Activated T-helper 1 cell treated with anti-CD3 and anti-CD28 coated beads, Interleukin-2, amount 50 U/mL, for 16 hours (primary cell): ENCODE results near the gene ZNF407.

ENCODE experiments used
- DNase-seq, 2 donors: peaks; one replicate each; pipeline ENCODE4 v3.0.0-alpha.2; 2020; ENCODE audit warnings: low read depth in 1 of 2, low spot score in 1 of 2

The ZNF407 gene

DNA sequence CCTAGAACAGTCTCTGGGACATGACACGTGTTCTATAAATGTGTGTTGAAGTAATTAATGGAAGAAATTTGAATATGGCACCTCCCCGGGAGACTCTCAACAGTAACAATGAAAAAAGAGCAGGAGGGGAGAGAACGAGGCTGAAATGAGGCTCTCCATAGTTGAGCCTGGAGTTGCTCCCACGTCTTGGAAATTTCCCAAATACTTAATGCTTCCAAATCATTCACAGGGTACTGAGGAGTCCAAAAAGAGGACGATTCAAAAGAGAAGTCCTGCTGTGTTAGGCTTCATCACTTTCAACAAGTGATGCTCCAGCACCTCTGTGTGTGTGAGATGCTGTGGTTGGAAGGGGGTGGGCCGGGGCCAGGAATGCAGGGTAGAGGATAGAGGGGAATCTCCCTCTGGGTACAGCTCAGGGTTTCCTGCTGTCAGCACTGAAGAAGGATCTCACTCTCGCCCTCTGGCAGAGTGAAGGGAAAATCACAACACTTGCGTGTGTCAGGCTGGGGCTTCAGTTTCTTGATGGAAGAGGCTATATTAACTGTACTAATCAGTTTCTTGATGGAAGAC lies 18.1 kb upstream of the ZNF407 start:
- DNase-seq = no peak

DNA sequence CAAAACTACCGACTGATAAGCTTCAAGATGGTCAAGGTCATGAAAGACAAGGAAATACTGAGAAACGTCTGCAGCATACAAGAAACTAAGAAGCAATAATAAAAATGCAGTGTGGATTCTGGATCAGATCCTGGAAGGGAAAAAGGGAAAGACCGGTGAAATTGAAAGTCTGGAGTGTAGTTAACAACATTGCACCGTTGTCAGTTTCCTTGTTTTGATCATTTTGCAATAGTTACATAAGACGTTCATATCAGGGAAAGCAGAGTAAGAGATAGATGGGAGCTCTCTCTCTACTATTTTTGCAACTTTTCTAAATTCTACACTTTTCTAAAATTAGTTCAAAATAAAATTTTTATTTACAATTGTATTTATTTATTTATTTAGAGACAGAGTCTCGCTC lies 15.0 kb upstream of the ZNF407 start:
- no peak for DNase-seq

DNA sequence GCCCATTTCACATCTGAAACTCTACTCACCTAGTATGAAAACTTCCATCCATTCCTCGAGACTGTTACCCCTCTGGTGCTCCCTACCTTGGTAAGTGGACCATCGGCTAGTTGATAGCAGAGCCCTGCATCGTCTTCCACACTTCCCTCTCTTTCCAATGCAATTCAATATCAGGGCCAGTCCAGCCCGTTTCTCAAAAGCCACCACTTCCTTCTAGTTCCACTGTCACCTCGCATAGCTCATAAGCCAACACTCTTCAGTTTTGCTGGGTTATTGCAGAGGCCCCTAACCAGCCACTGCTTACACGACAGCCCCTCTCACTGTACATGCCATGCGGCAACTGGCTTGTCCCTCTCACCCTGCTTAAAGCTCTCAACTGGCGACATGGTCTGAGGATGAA lies 10.2 kb upstream of the ZNF407 start:
- DNase-seq = no peak

DNA sequence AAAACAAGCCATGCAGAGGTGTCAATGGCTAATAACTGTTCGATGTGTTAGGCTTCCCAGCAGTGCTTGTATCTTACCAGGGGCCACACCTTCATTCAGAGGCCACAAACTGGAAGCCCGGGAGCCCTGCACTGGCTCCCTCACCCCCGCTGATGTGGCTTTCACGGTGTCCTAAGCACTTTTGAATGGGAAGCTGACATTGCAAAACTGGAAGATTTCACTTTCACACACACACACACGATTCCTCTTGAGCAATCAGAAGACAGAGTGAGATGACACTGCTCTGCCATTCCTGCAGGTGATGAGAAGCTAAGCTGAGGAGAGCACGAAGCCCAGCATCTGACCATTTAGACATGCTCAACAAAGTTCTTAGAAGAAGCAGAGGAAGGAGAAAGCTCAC lies 8.6 kb upstream of the ZNF407 start:
- DNase-seq = no peak

DNA sequence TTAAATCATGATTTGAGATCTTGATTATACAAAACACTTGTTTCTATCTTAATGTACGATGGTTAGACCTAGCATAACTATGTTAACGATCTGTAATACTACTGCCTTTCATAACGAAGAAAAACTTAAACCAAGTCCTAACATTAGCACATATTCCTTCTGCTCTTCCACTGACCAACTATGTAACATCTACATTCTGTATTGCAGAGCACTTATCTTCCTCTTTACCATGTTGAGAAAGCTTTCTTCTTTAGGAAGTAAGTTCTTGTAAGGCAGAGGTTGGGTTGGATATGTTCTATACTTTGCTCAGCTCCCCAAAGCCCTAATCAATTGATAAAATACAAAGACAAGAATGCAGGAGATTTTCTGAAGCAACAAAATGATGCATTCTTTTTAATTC lies 7.9 kb upstream of the ZNF407 start:
- no peak for DNase-seq

DNA sequence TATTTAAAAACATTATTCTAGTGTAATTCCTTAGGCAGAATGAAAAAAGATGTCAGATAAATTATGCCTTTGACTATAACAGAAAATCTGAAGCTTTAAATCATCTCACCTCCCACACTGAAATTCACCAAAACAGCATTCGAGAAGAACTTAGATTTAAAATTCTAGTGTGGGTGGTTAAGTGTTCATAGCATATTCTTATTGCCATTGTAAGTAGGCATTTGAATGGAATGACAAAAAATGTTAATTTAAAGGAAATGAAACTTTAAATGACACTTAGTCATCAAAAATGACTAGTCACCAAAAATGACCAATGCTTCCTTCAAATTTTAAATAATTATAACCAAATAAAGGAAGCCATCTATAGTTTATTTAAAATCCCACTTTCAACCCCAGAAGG lies 7.0 kb upstream of the ZNF407 start:
- no peak for DNase-seq

DNA sequence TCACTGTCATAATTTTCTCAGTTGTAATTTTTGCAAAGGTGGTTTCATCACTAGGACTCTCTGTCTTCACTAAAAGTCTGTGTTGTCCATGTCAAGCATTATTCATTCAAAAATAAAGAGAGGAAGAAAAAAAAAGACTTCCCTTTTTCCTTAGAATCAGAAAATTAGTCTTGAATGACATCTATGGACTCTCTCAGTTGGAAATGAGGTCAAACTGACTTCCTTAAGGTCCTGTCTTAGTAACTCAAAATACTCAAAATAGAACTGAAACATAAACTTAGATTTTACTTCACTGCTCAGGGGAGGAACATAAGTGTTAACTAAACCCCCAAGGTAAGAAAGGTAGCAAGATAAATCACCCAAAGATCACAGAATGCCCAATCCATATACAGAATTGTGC lies 2.2 kb upstream of the ZNF407 start:
- DNase-seq = no peak

DNA sequence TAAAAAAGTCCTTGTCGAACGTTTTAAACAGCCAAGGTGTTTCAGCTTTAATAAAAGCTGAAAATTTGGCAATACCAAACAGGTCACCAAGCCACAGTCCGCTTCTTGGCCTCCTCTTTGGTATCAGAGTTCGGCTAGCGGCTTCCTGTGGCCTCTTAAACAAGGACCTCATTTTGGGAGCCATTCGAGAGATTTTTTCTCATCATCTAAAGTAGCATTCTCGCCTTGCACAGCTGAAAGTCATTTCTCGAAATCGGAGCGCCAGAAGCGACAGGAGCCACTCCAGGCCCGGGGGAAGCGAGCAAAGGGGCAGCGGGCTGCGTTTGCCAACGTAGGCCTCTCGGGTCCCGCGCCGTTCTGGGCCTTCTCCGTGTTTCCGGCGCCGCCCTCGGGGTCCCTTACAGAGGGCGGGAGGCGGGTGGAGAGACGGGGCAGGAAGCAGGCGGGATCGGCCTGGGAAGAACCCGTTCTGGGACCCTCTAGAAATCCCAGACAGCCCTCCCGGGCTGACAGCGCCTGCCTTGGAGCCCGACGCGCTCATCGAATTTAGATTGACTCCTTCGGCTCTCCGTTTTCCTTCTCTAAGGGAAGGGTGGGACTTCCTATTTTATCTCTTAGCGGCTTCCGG lies 522 bp upstream of the ZNF407 start:
- peak; percentile 46 to 52 for DNase-seq

DNA sequence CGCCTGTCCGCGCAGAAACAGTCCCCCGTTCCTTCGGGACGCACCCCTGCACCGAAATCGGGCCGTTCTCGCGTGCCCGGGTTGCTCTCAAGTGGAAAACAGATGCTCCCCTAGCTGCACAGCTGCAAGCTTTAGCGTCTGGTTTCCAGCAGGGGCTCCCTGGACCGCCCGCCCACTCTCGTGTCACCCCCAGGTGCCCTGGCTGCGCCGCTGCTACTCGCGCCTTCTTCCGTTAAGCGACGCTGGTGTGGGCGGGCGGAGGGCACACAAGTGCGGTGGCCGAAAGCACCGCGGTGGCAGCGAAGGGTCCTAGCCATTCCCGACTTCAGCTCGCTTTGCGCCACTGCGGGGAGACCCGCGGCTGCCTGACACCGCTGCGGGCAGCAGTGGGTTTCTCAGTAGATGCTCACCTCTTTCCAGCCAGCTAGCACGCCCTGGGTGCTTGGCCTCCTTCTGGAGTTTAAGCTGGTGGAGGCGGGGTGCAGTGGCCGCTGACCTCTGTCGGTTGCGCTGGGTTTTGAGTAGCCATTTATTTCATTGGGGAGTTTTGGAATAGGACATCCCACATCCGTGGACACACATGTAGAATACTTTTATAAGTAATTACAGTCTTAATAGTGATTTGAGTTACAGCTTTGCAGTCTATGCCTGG lies 806 bp downstream of the ZNF407 start:
- peak; percentile 38 to 50 for DNase-seq

DNA sequence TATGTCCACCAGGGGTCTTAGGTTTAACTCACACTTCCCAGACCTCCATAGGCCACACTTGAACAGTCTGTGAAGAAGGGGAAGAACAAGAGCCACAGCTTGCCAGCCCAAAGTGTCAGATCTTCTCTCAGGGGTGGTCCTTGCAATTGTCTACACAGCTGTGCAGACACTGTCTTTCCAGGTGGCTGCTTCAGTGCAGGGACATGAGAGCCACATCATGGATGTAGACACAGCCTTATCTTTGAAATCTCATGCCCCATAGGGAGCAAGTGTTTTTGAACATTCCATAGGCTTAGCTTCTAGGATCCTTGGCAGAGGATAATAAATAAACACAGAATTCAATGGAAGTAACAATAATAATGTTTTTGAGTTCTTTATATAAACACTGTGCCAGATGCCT lies 6.7 kb downstream of the ZNF407 start:
- DNase-seq = no peak

DNA sequence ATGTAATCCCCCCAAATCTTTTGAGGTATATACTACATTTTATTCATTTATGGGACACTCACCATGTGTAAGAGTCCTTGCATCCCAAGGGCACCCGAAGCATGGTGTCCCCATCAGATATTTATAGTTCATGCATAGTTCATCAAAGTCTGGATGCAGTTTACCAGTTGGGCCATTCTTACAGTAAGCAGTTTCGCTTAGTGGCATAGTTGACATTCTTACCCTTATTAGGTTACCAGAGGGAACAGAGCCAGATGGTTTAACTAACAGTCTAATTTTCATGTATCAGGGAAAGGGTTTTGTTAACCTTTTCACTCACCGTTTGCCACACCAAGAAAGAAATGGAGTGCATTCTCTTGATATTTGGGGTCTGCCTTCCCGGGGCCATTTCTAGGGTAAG lies 7.1 kb downstream of the ZNF407 start:
- no peak for DNase-seq

DNA sequence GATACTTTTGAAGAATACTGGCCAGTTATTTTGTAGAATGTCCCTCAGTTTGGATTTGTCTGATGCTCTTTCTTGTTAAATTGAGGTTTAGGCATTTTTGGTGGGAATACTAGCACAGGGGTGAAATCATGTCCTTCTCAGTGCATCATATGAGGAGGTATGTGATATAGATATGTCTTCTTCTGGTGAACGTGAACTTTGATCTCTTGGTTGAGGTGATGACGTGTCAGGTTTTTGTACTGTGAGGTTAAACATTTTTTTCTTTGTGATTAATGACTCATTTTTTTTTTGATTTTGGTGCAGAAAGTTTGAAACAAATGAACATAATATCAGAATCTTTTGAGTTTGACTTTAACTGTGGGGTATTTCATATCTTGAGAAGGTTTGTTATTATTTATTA lies 11.0 kb downstream of the ZNF407 start:
- DNase-seq = no peak

DNA sequence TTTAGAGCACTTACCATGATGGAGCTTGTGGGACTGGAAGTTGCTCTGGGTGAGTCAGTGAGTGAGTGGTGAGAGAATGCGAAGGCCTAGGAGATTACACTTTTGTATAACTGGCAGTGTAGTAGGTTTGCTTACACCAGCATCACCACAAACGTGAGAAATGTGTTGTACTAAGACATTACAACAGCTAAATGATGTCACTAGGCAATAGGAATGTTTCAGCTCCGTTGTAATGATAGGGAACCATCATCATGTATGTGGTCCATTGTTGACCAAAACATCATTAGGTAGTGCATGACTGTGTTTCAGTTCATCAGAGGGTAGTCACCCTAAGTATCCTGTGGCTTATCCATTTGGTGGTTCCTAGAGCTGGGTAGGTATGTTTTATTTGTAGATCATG lies 11.9 kb downstream of the ZNF407 start:
- DNase-seq = no peak

DNA sequence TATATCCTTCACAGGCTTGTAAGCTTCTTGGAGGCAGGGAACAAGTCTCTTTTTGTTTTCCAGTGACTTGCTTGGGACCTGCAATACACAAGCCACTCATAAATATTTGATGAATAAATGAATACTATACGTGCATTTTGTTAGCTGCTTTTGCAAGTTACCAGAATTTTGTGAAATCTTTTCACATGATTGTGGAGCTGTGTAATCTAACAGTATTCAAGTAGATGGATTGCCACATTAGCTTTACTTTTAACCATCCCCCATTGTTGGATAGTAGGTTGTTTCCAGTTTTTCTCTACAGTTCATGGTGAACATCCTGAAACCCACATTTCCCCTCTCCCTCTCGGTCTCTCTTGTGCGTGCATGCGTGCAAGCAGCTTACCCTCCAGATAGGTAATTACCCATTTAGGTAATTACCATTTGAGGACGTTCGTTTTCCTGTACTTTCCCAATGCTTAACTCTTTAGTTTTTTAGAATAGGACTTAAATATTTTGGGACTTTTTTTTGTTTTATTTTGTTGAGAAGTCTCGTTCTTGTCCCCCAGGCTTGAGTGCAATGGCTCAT lies 12.5 kb downstream of the ZNF407 start:
- no peak for DNase-seq

DNA sequence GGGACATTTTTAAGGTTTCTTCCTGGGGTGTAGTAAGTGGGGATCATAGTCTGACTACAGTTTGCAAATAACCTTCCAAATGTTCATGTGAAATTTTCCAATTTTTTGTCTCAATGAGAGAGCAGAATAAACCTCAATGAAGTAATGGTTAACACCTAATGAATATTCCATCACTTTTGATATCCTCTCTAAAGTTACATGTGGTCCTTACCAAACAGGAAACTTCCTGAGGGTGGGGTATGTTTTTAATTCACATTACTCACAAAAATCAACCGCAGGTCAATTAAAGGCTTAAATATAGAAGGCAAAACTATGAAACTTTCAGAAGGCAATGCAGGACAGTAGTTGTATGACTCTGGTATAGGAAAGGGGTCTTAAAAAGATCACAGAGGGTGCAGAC lies 13.2 kb downstream of the ZNF407 start:
- DNase-seq = no peak

DNA sequence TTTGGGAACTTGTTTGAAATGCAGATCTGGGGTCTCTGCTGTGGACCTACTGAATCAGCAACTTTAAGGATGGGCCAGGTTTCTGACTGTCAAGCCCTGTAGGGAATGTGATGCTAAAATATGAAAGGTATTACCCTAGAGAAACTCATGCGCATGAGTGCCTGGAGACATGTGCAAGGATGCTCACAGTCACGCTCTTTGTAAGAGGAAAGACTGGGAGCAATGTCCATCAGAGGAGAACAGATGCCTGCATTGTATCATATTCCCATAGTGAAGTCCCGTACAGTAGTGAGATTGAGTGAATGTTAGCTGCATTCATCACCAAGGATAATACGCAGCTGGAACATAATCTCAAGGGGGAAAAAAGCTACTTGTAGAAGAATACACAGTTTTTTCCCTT lies 14.1 kb downstream of the ZNF407 start:
- no peak for DNase-seq

DNA sequence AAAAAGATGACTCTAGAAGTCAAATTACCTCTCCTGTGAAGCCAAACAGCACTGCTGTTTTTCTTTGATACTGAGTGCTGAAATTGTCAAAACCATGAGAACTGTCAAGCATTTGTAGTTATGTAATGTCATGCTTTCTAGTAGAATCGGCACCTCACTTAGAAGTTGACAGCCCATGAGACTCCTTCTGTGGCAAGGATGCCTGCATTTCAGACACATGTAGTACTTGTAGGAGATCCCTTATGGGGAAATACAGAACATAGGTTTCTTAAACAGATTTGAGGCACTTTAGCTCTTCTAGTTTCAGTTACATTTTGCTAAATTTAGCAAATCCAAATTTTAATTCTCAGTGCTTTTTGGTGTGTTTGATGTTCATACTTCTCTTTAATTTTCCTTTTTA lies 15.7 kb downstream of the ZNF407 start:
- DNase-seq = no peak

DNA sequence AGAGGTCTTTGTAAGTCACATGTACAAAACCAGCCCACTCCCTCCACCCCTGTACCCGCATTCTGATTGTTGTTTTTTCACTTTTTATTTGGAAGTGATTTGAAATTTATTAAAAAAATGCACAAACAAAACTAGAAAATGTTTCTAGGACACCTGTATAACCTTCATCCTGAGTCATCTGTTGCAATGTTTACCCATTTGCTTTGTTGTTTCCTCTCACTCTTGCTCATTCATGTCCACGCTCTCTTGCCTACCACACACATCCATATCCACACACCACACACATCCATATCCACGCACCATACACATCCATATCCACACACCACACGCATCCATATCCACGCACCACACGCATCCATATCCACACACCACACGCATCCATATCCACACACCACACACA lies 18.8 kb downstream of the ZNF407 start:
- no peak for DNase-seq

DNA sequence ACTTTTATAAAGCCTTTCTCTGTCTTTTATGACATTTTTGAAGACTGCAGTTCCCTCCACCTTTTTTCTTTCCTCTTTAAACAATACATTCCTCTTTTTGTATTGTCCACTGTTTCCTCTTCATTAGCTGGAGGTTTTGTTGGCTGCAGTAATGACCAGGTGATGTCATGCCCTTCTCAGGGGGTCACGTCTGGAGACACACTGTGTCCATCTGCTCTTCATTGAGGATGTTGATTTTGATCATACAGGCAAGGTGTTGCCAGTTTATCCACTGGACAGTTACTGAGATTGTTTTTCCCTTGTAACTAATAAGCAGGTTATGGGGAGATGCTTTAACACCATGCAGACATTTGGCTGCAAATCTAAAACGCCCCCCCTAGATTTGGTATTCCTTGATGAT lies 19.8 kb downstream of the ZNF407 start:
- no peak for DNase-seq

DNA sequence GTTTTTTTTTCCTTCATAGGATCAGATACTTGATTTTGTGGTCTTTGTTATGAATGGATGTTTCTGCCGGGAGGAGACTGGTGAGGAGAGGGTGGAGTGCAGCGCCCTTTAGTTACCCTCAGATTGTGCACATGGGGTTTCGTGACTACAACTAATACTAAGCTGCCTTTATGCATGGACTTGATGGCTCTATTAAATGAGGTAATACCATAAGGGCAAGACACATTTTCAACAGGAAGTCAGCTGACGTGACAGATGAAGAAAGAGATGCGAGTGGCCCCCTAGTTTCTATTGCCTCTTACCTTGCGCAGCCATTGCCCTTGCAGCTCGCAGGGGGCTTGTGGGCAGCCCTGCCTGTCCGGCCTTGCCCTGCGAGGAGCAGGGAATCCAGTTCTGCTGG lies 24.4 kb downstream of the ZNF407 start:
- no peak for DNase-seq

DNA sequence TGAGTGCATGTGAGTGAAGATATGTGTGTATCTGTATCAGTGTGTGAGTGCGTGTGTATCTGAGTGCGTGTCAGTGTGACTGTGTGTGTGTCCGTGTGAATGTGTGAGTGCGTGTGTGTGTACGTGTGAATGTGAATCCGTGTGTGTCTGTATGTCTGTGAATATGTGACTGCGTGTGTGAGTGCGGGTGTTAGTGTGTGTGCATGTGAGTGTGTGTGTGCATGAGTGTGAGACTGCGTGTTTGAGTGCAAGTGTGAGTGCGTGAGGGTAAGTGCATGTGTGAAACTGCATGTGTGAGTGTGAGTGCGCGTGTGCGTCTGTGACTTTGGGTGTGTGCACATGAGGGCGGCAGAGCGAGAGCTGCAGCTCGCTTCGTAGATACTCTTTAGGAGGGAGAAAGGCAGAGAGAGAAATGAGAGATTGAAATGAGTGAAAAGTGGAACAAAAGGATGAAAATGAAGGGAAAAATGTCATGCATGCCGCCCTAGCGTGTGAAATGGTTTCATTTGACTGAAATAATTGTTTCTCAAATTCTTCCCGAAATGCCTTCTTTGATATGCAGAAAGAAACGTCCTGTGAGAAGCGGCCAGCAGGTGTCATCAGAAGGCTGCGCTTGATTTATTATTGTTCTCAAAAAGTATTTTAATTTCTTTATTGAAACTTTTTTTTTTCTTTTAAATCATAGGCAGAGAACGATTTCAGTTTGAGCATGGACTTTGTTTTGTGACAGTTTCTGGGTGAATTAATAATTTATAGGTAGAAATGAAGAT lies 25.6 kb downstream of the ZNF407 start:
- peak in 1 of 2 donors; percentile 15 for DNase-seq

DNA sequence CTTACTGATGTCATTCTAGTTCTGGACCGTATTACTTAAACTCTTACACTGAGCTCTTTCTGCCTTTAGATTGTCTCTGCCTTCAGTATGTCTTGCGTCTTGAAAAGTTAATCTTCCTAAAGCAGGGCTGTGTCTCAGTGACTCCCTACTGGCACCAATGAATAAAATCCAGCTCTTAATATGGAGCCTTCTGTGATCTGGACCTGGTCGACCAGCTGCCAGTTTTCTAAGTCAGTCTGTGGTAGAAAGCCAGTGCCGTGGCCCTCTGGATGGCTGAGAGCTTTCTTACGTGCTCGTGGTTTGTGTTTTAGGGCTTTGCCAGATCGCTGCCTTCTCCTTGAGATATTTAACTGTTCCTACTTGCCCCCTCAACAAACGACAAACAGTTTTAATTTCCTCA lies 26.8 kb downstream of the ZNF407 start:
- no peak for DNase-seq
